ENCODE measurements around the gene PLAAT5.
"Not testable (repeated sequence)": the region's sequence is repeated elsewhere in the genome, so short reads cannot be mapped to it uniquely, and the experiment has no call there.

PLAAT5 gene

GRCh38 chr11:63490551-63491239 is at the start of gene PLAAT5:
PLAAT5 (minus strand) TSS chr11:63491167; CDS start chr11:63491034, 133 bp downstream.
- no peaks in the 10 kb centered on the region for H3K36me3 ChIP-seq (ENCODE audit: control insufficient read depth in 2 of 2, insufficient read depth in 2 of 2, low read length in 2 of 2)
- peak within 1 kb of the TSS; percentile 7 to 61 for H3K9ac ChIP-seq (ENCODE audit: low read depth in 1 of 2, low read length in 2 of 2)
- H3K9me3 ChIP-seq (ENCODE audit: control insufficient read depth in 2 of 2, low read length in 2 of 2) = no peaks in the 10 kb centered on the region
- H3K4me3 ChIP-seq (ENCODE audit: low read length in 2 of 2) = peak within 1 kb of the TSS; percentile 38 to 58
- H3K27ac ChIP-seq (ENCODE audit: low read depth in 2 of 2, low read length in 2 of 2) = peak within 1 kb of the TSS in 1 of 2 donors; percentile 40
- peaks cover 0 to 6% of the 10 kb centered on the region in 2 donors for H3K4me1 ChIP-seq (ENCODE audit: control insufficient read depth in 2 of 2, insufficient read depth in 2 of 2, low read length in 2 of 2)
- H3K27me3 ChIP-seq (ENCODE audit: control insufficient read depth in 2 of 2, insufficient read depth in 2 of 2, low read length in 2 of 2) = peaks cover 4 to 5% of the 10 kb centered on the region in 2 donors

GRCh38 chr11:63537293-63538101 is 46.5 kb upstream of the PLAAT5 start:
- Histone ChIP-seq H3K9ac (ENCODE audit: low read depth in 1 of 2, low read length in 2 of 2) (peak overlapping the region; percentile 69 to 79), H3K36me3 (ENCODE audit: control insufficient read depth in 2 of 2, insufficient read depth in 2 of 2, low read length in 2 of 2) (no peaks in the 10 kb centered on the region), H3K27ac (ENCODE audit: low read depth in 2 of 2, low read length in 2 of 2) (peak overlapping the region; percentile 75 to 85), H3K4me3 (ENCODE audit: low read length in 2 of 2) (peak overlapping the region; percentile 81 to 85), H3K4me1 (ENCODE audit: control insufficient read depth in 2 of 2, insufficient read depth in 2 of 2, low read length in 2 of 2) (peaks cover 13 to 33% of the 10 kb centered on the region in 2 donors), H3K9me3 (ENCODE audit: control insufficient read depth in 2 of 2, low read length in 2 of 2) (no peaks in the 10 kb centered on the region), H3K27me3 (ENCODE audit: control insufficient read depth in 2 of 2, insufficient read depth in 2 of 2, low read length in 2 of 2) (no peaks in the 10 kb centered on the region)

- peak within 1 kb of the TSS; percentile 69 to 79 for H3K9ac ChIP-seq (ENCODE audit: low read depth in 1 of 2, low read length in 2 of 2)
- H3K27me3 ChIP-seq (ENCODE audit: control insufficient read depth in 2 of 2, insufficient read depth in 2 of 2, low read length in 2 of 2) = no peaks in the 10 kb centered on the region
- peak within 1 kb of the TSS; percentile 81 to 85 for H3K4me3 ChIP-seq (ENCODE audit: low read length in 2 of 2)
- peak within 1 kb of the TSS; percentile 75 to 85 for H3K27ac ChIP-seq (ENCODE audit: low read depth in 2 of 2, low read length in 2 of 2)
- peaks cover 13 to 33% of the 10 kb centered on the region in 2 donors for H3K4me1 ChIP-seq (ENCODE audit: control insufficient read depth in 2 of 2, insufficient read depth in 2 of 2, low read length in 2 of 2)
- H3K36me3 ChIP-seq (ENCODE audit: control insufficient read depth in 2 of 2, insufficient read depth in 2 of 2, low read length in 2 of 2) = no peaks in the 10 kb centered on the region
- H3K9me3 ChIP-seq (ENCODE audit: control insufficient read depth in 2 of 2, low read length in 2 of 2) = no peaks in the 10 kb centered on the region
These were observed 45.8 kb upstream of the PLAAT5 start, which contains the start of gene PLAAT4 for GRCh38 chr11:63536669-63537292. PLAAT4 (plus strand) TSS chr11:63536808; CDS start chr11:63536869, 61 bp downstream.

- no peak overlapping the region for H3K9ac ChIP-seq (ENCODE audit: low read depth in 1 of 2, low read length in 2 of 2)
- no peaks in the 10 kb centered on the region for H3K27me3 ChIP-seq (ENCODE audit: control insufficient read depth in 2 of 2, insufficient read depth in 2 of 2, low read length in 2 of 2)
- H3K27ac ChIP-seq (ENCODE audit: low read depth in 2 of 2, low read length in 2 of 2) = peak overlapping the region in 1 of 2 donors; percentile 85
- H3K4me3 ChIP-seq (ENCODE audit: low read length in 2 of 2) = no peak overlapping the region
- H3K4me1 ChIP-seq (ENCODE audit: control insufficient read depth in 2 of 2, insufficient read depth in 2 of 2, low read length in 2 of 2) = peaks cover 17 to 33% of the 10 kb centered on the region in 2 donors
- no peaks in the 10 kb centered on the region for H3K9me3 ChIP-seq (ENCODE audit: control insufficient read depth in 2 of 2, low read length in 2 of 2)
- no peaks in the 10 kb centered on the region for H3K36me3 ChIP-seq (ENCODE audit: control insufficient read depth in 2 of 2, insufficient read depth in 2 of 2, low read length in 2 of 2)
These were observed 44.8 kb upstream of the PLAAT5 start for GRCh38 chr11:63535734-63536133.

- peaks cover 17 to 33% of the 10 kb centered on the region in 2 donors for H3K4me1 ChIP-seq (ENCODE audit: control insufficient read depth in 2 of 2, insufficient read depth in 2 of 2, low read length in 2 of 2)
- no peaks in the 10 kb centered on the region for H3K27me3 ChIP-seq (ENCODE audit: control insufficient read depth in 2 of 2, insufficient read depth in 2 of 2, low read length in 2 of 2)
- H3K9me3 ChIP-seq (ENCODE audit: control insufficient read depth in 2 of 2, low read length in 2 of 2) = no peaks in the 10 kb centered on the region
- H3K4me3 ChIP-seq (ENCODE audit: low read length in 2 of 2) = no peak overlapping the region
- H3K27ac ChIP-seq (ENCODE audit: low read depth in 2 of 2, low read length in 2 of 2) = peak overlapping the region; percentile 19 to 44
- no peaks in the 10 kb centered on the region for H3K36me3 ChIP-seq (ENCODE audit: control insufficient read depth in 2 of 2, insufficient read depth in 2 of 2, low read length in 2 of 2)
- H3K9ac ChIP-seq (ENCODE audit: low read depth in 1 of 2, low read length in 2 of 2) = no peak overlapping the region
These were observed 44.0 kb upstream of the PLAAT5 start for GRCh38 chr11:63534895-63535461.

- H3K9me3 ChIP-seq (ENCODE audit: control insufficient read depth in 2 of 2, low read length in 2 of 2) = no peaks in the 10 kb centered on the region
- H3K27ac ChIP-seq (ENCODE audit: low read depth in 2 of 2, low read length in 2 of 2) = no peak overlapping the region
- no peak overlapping the region for H3K4me3 ChIP-seq (ENCODE audit: low read length in 2 of 2)
- H3K36me3 ChIP-seq (ENCODE audit: control insufficient read depth in 2 of 2, insufficient read depth in 2 of 2, low read length in 2 of 2) = no peaks in the 10 kb centered on the region
- H3K9ac ChIP-seq (ENCODE audit: low read depth in 1 of 2, low read length in 2 of 2) = no peak overlapping the region
- H3K27me3 ChIP-seq (ENCODE audit: control insufficient read depth in 2 of 2, insufficient read depth in 2 of 2, low read length in 2 of 2) = no peaks in the 10 kb centered on the region
- peaks cover 17 to 33% of the 10 kb centered on the region in 2 donors for H3K4me1 ChIP-seq (ENCODE audit: control insufficient read depth in 2 of 2, insufficient read depth in 2 of 2, low read length in 2 of 2)
These were observed 43.1 kb upstream of the PLAAT5 start for GRCh38 chr11:63534076-63534475.

GRCh38 chr11:63532799-63533475 is 42.0 kb upstream of the PLAAT5 start:
- Histone ChIP-seq H3K9me3 (ENCODE audit: control insufficient read depth in 2 of 2, low read length in 2 of 2) (no peaks in the 10 kb centered on the region), H3K4me3 (ENCODE audit: low read length in 2 of 2) (no peak overlapping the region), H3K9ac (ENCODE audit: low read depth in 1 of 2, low read length in 2 of 2) (no peak overlapping the region), H3K36me3 (ENCODE audit: control insufficient read depth in 2 of 2, insufficient read depth in 2 of 2, low read length in 2 of 2) (no peaks in the 10 kb centered on the region), H3K27ac (ENCODE audit: low read depth in 2 of 2, low read length in 2 of 2) (no peak overlapping the region), H3K27me3 (ENCODE audit: control insufficient read depth in 2 of 2, insufficient read depth in 2 of 2, low read length in 2 of 2) (no peaks in the 10 kb centered on the region), H3K4me1 (ENCODE audit: control insufficient read depth in 2 of 2, insufficient read depth in 2 of 2, low read length in 2 of 2) (peaks cover 14 to 27% of the 10 kb centered on the region in 2 donors)

GRCh38 chr11:63532117-63532516 is 41.1 kb upstream of the PLAAT5 start:
- Histone ChIP-seq H3K27ac (ENCODE audit: low read depth in 2 of 2, low read length in 2 of 2) (no peak overlapping the region), H3K27me3 (ENCODE audit: control insufficient read depth in 2 of 2, insufficient read depth in 2 of 2, low read length in 2 of 2) (no peaks in the 10 kb centered on the region), H3K4me3 (ENCODE audit: low read length in 2 of 2) (no peak overlapping the region), H3K9me3 (ENCODE audit: control insufficient read depth in 2 of 2, low read length in 2 of 2) (no peaks in the 10 kb centered on the region), H3K4me1 (ENCODE audit: control insufficient read depth in 2 of 2, insufficient read depth in 2 of 2, low read length in 2 of 2) (peaks cover 8 to 19% of the 10 kb centered on the region in 2 donors), H3K9ac (ENCODE audit: low read depth in 1 of 2, low read length in 2 of 2) (no peak overlapping the region), H3K36me3 (ENCODE audit: control insufficient read depth in 2 of 2, insufficient read depth in 2 of 2, low read length in 2 of 2) (no peaks in the 10 kb centered on the region)

GRCh38 chr11:63531074-63531792 is 40.3 kb upstream of the PLAAT5 start:
- peak overlapping the region in 1 of 2 donors; percentile 3 for H3K4me3 ChIP-seq (ENCODE audit: low read length in 2 of 2)
- not testable (repeated sequence) for H3K36me3 ChIP-seq (ENCODE audit: control insufficient read depth in 2 of 2, insufficient read depth in 2 of 2, low read length in 2 of 2); H3K27me3 ChIP-seq (ENCODE audit: control insufficient read depth in 2 of 2, insufficient read depth in 2 of 2, low read length in 2 of 2); H3K9me3 ChIP-seq (ENCODE audit: control insufficient read depth in 2 of 2, low read length in 2 of 2); H3K9ac ChIP-seq (ENCODE audit: low read depth in 1 of 2, low read length in 2 of 2)
- H3K4me1 ChIP-seq (ENCODE audit: control insufficient read depth in 2 of 2, insufficient read depth in 2 of 2, low read length in 2 of 2) = peaks cover 4 to 13% of the 10 kb centered on the region in 2 donors
- peak overlapping the region in 1 of 2 donors; percentile 43 for H3K27ac ChIP-seq (ENCODE audit: low read depth in 2 of 2, low read length in 2 of 2)
